Loucy (cell line): ENCODE results near the gene PROB1.

ENCODE experiments used
- H2AFZ ChIP-seq: fragments of 200-600 bp; sonication (generic); 2 replicates; pipeline ENCODE4 v1.6.0; 2016; ENCODE audit warnings: antibody characterized with exemption, mild to moderate bottlenecking, low read length, moderate library complexity
- H3F3A ChIP-seq: fragments of 200-600 bp; 2 replicates; pipeline ENCODE4 v1.6.0; 2016; ENCODE audit warnings: antibody characterized with exemption, low read depth, mild to moderate bottlenecking
- H3K27me3 ChIP-seq: fragments of 200-600 bp; sonication (generic); 2 replicates; pipeline ENCODE4 v1.6.1; 2014; ENCODE audit warnings: low read length, mild to moderate bottlenecking; ENCODE audit not compliant: insufficient read depth, poor library complexity, severe bottlenecking
- H3K36me3 ChIP-seq: fragments of 200-600 bp; sonication (generic); 2 replicates; pipeline ENCODE4 v1.6.1; 2016; ENCODE audit warnings: low read length; ENCODE audit not compliant: insufficient read depth
- H3K4me1 ChIP-seq: fragments of 200-600 bp; sonication (generic); 2 replicates; pipeline ENCODE4 v1.5.1; 2014; ENCODE audit warnings: low read length, mild to moderate bottlenecking; ENCODE audit not compliant: insufficient read depth, poor library complexity, severe bottlenecking
- H3K4me2 ChIP-seq: fragments of 200-600 bp; sonication (generic); 2 replicates; pipeline ENCODE4 v1.6.0; 2014; ENCODE audit warnings: antibody characterized with exemption, low read length, low read depth, mild to moderate bottlenecking; ENCODE audit not compliant: poor library complexity, severe bottlenecking
- H3K4me3 ChIP-seq: fragments of 200-600 bp; sonication (generic); 2 replicates; pipeline ENCODE4 v1.5.1; 2014; ENCODE audit warnings: low read length, mild to moderate bottlenecking, mixed read lengths; ENCODE audit not compliant: poor library complexity, severe bottlenecking
- H3K79me2 ChIP-seq: fragments of 200-600 bp; sonication (generic); 2 replicates; pipeline ENCODE4 v1.6.1; 2014; ENCODE audit warnings: low read length; ENCODE audit not compliant: insufficient read depth
- H3K9ac ChIP-seq: fragments of 200-600 bp; sonication (generic); 2 replicates; pipeline ENCODE4 v1.6.0; 2014; ENCODE audit warnings: mild to moderate bottlenecking, low read depth, low read length, moderate library complexity; ENCODE audit not compliant: poor library complexity, severe bottlenecking
- H3K9me2 ChIP-seq: fragments of 200-600 bp; sonication (generic); replicated peaks from 2 replicates; pipeline ENCODE4 v1.6.1; 2016; ENCODE audit warnings: low read depth, low read length, mixed read lengths
- H3K9me3 ChIP-seq: fragments of 200-600 bp; sonication (generic); 2 replicates; pipeline ENCODE4 v1.6.1; 2014; ENCODE audit warnings: mild to moderate bottlenecking, antibody characterized with exemption, low read length, low read depth; ENCODE audit not compliant: insufficient read depth
- H4K20me1 ChIP-seq: fragments of 200-600 bp; sonication (generic); 2 replicates; pipeline ENCODE4 v1.6.0; 2014; ENCODE audit warnings: antibody characterized with exemption, low read length, mild to moderate bottlenecking; ENCODE audit not compliant: insufficient read depth, poor library complexity, severe bottlenecking
- EZH2phosphoT487 ChIP-seq: fragments of 200-600 bp; IDR thresholded peaks from 2 replicates; pipeline ENCODE4 v1.6.1; 2018; ENCODE audit warnings: antibody characterized with exemption, mild to moderate bottlenecking, moderate library complexity, borderline replicate concordance
- TF ChIP-seq, protein P1 (sequence below): fragments of 200-600 bp; sonication (generic); conservative IDR thresholded peaks from 2 replicates; pipeline ENCODE4 v1.5.1; 2014; ENCODE audit warnings: mild to moderate bottlenecking, antibody characterized with exemption, low read length

PROB1 gene

DNA sequence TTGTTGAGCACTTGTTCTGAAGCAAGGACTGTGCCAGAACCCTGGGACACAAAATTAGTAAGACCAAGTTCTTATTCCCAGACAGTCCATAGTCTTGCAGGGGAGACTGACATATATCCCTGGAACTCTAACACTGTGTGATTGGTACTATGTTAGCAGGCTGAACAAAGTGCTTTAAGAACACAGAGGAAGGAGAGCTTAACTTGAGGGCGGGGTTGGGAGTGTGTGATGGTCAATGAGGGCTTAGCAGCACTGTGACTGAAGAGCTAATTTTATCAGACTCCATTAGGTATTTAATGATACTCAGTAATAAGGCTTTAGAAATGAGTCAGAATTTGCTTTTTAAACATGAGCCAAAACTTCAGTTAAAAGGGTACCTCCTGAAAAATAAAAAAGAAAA lies 23.9 kb upstream of the PROB1 start:
- H3K9me3 ChIP-seq, result no peaks in the 10 kb centered on the region
- H3K4me1 ChIP-seq, result peaks cover 35% of the 10 kb centered on the region
- no peak overlapping the region for H3K4me2 ChIP-seq
- H3K79me2 ChIP-seq, result no peaks in the 10 kb centered on the region
- H3K4me3 ChIP-seq, result no peak overlapping the region
- no peaks in the 10 kb centered on the region for H4K20me1 ChIP-seq
- H3K9ac ChIP-seq, result no peak overlapping the region
- TF ChIP-seq, protein P1, sequence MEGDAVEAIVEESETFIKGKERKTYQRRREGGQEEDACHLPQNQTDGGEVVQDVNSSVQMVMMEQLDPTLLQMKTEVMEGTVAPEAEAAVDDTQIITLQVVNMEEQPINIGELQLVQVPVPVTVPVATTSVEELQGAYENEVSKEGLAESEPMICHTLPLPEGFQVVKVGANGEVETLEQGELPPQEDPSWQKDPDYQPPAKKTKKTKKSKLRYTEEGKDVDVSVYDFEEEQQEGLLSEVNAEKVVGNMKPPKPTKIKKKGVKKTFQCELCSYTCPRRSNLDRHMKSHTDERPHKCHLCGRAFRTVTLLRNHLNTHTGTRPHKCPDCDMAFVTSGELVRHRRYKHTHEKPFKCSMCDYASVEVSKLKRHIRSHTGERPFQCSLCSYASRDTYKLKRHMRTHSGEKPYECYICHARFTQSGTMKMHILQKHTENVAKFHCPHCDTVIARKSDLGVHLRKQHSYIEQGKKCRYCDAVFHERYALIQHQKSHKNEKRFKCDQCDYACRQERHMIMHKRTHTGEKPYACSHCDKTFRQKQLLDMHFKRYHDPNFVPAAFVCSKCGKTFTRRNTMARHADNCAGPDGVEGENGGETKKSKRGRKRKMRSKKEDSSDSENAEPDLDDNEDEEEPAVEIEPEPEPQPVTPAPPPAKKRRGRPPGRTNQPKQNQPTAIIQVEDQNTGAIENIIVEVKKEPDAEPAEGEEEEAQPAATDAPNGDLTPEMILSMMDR, result no peak
- H3K9me2 ChIP-seq, result no peaks in the 10 kb centered on the region
- peaks cover 16% of the 10 kb centered on the region; the same call in 1 of the 2 replicates for H3K36me3 ChIP-seq
- H2AFZ ChIP-seq, result no peak overlapping the region
- H3F3A ChIP-seq, result no peaks in the 10 kb centered on the region
- H3K27me3 ChIP-seq, result no peaks in the 10 kb centered on the region

GRCh38 chr5:139417214-139417613 lies 22.3 kb upstream of the PROB1 start:
- H3K4me3 ChIP-seq, result no peak overlapping the region
- H3K9me3 ChIP-seq, result no peaks in the 10 kb centered on the region
- peaks cover 16% of the 10 kb centered on the region; the same call in 1 of the 2 replicates for H3K36me3 ChIP-seq
- H3K9me2 ChIP-seq, result no peaks in the 10 kb centered on the region
- H3K4me1 ChIP-seq, result peaks cover 35% of the 10 kb centered on the region
- no peaks in the 10 kb centered on the region for H4K20me1 ChIP-seq
- no peak overlapping the region for H3K4me2 ChIP-seq
- H3F3A ChIP-seq, result no peaks in the 10 kb centered on the region
- H3K79me2 ChIP-seq, result no peaks in the 10 kb centered on the region
- H2AFZ ChIP-seq, result no peak overlapping the region
- H3K9ac ChIP-seq, result no peak overlapping the region
- no peaks in the 10 kb centered on the region for H3K27me3 ChIP-seq
- TF ChIP-seq EZH2phosphoT487, result no peak
- TF ChIP-seq, protein P1, result no peak

DNA sequence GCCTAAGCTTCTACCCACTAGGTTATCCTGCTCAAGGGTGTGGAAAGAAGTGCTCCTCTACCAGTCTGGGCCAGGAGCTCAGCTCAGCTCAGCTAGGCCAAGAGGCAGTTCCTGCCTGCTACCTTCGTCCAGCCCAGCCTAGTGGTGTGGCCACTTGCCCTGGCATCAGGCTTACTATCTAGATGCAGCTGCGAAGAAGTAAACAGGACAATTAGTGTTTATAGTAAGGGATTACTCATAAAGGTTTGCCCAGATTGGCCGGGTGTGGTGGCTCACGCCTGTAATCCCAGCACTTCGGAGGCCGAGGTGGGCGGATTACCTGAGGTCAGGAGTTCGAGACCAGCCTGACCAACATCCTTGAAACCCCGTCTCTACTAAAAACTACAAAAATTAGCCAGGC lies 21.7 kb upstream of the PROB1 start:
- Histone ChIP-seq H3K79me2 (no peaks in the 10 kb centered on the region), H4K20me1 (no peaks in the 10 kb centered on the region), H3K27me3 (no peaks in the 10 kb centered on the region), H3K9me3 (no peaks in the 10 kb centered on the region), H3K36me3 (peaks cover 16% of the 10 kb centered on the region; the same call in 1 of the 2 replicates), H3K4me2 (no peak overlapping the region), H3K4me1 (peaks cover 35% of the 10 kb centered on the region), H2AFZ (no peak overlapping the region), H3K9me2 (no peaks in the 10 kb centered on the region), H3F3A (no peaks in the 10 kb centered on the region), H3K9ac (no peak overlapping the region), H3K4me3 (no peak overlapping the region)
- TF ChIP-seq, protein P1, result no peak
- TF ChIP-seq EZH2phosphoT487, result no peak
